SK-N-MC (cell line): ENCODE data around the gene NINL.

Source experiments
- DNase-seq: peaks from one replicate; pipeline ENCODE4 v3.0.0-alpha.2; 2011; ENCODE audit warnings: low read depth, low spot score
- H3K27ac ChIP-seq: fragments of 200-600 bp; sonication (generic); 2 replicates; pipeline ENCODE4 v1.5.1; 2016; ENCODE audit warnings: mixed run types
- H3K36me3 ChIP-seq: fragments of 200-600 bp; sonication (generic); 2 replicates; pipeline ENCODE4 v1.6.1; 2017; ENCODE audit warnings: antibody characterized with exemption, low read length, mixed read lengths; ENCODE audit not compliant: insufficient read depth
- H3K4me3 ChIP-seq: fragments of 200-600 bp; sonication (generic); 2 replicates; pipeline ENCODE4 v1.5.1; 2016
- H3K9ac ChIP-seq: fragments of 200-600 bp; sonication (generic); 2 replicates; pipeline ENCODE4 v1.8.0; 2017; ENCODE audit warnings: mixed run types, mixed read lengths; ENCODE audit not compliant: insufficient read length
- H3K9me3 ChIP-seq: fragments of 200-600 bp; sonication (generic); 2 replicates; pipeline ENCODE4 v1.6.1; 2017; ENCODE audit warnings: low read depth, mild to moderate bottlenecking, antibody characterized with exemption, low read length, moderate library complexity, mixed read lengths
- EZH2 ChIP-seq: fragments of 200-600 bp; sonication (generic); IDR thresholded peaks from one replicate; pipeline ENCODE4 v1.6.1; 2017; ENCODE audit warnings: antibody characterized with exemption
- FOXP2 ChIP-seq: optimal IDR thresholded peaks from 2 replicates; pipeline ENCODE3; 2011; ENCODE audit warnings: mild to moderate bottlenecking, moderate library complexity; ENCODE audit not compliant: insufficient read depth; ENCODE audit errors: extremely low read length, control extremely low read depth
- POLR2AphosphoS5 ChIP-seq: IDR thresholded peaks from 2 replicates; pipeline ENCODE4 v1.6.1; 2012; ENCODE audit warnings: mild to moderate bottlenecking, low read depth, low read length, borderline replicate concordance

Gene NINL

GRCh38 chr20:25521382-25521781, 63.9 kb downstream of the NINL start:
- Histone ChIP-seq H3K27ac (no peak overlapping the region), H3K4me3 (no peak overlapping the region), H3K9ac (no peak overlapping the region), H3K9me3 (peaks cover 8% of the 10 kb centered on the region; the same call in 1 of the 2 replicates), H3K36me3 (peaks cover 84% of the 10 kb centered on the region)
- no peak for DNase-seq
- TF ChIP-seq FOXP2 (no peak), POLR2AphosphoS5 (no peak), EZH2 (no peak)

GRCh38 chr20:25517124-25517523, 68.2 kb downstream of the NINL start:
- peaks cover 89% of the 10 kb centered on the region for H3K36me3 ChIP-seq
- H3K4me3 ChIP-seq, result no peak overlapping the region
- no peak for TF ChIP-seq EZH2
- TF ChIP-seq FOXP2, result no peak
- no peak for TF ChIP-seq POLR2AphosphoS5
- no peak overlapping the region for H3K9ac ChIP-seq
- peaks cover 20% of the 10 kb centered on the region for H3K9me3 ChIP-seq
- no peak for DNase-seq
- no peak overlapping the region for H3K27ac ChIP-seq

GRCh38 chr20:25514747-25515340, 70.5 kb downstream of the NINL start:
- Histone ChIP-seq H3K9me3 (peaks cover 12% of the 10 kb centered on the region; the same call in 1 of the 2 replicates), H3K4me3 (no peak overlapping the region), H3K36me3 (peaks cover 89% of the 10 kb centered on the region), H3K9ac (no peak overlapping the region), H3K27ac (no peak overlapping the region)
- no peak for DNase-seq
- no peak for TF ChIP-seq POLR2AphosphoS5
- TF ChIP-seq EZH2, result no peak
- no peak for TF ChIP-seq FOXP2

- TF ChIP-seq EZH2, result no peak
- no peak for TF ChIP-seq FOXP2
- no peak for TF ChIP-seq POLR2AphosphoS5
- no peak overlapping the region for H3K9ac ChIP-seq
- H3K36me3 ChIP-seq, result peaks cover 94% of the 10 kb centered on the region
- DNase-seq, result no peak
- no peak overlapping the region for H3K4me3 ChIP-seq
- peaks cover 12% of the 10 kb centered on the region; the same call in 1 of the 2 replicates for H3K9me3 ChIP-seq
- H3K27ac ChIP-seq, result no peak overlapping the region
Observed at GRCh38 chr20:25514195-25514594, 71.1 kb downstream of the NINL start.

- Histone ChIP-seq H3K27ac (no peak overlapping the region), H3K36me3 (peaks cover 93% of the 10 kb centered on the region), H3K9me3 (peaks cover 12% of the 10 kb centered on the region; the same call in 1 of the 2 replicates), H3K4me3 (no peak overlapping the region), H3K9ac (no peak overlapping the region)
- TF ChIP-seq POLR2AphosphoS5, result no peak
- DNase-seq, result no peak
Observed at GRCh38 chr20:25512709-25513108, 72.6 kb downstream of the NINL start.

- TF ChIP-seq EZH2, result no peak
- TF ChIP-seq POLR2AphosphoS5, result no peak
- TF ChIP-seq FOXP2, result no peak
Observed at GRCh38 chr20:25511183-25511582, 74.1 kb downstream of the NINL start.

GRCh38 chr20:25510721-25511120, 74.6 kb downstream of the NINL start:
- TF ChIP-seq POLR2AphosphoS5 (no peak), FOXP2 (no peak), EZH2 (no peak)
- no peak overlapping the region for H3K9ac ChIP-seq
- H3K36me3 ChIP-seq, result peaks cover 82% of the 10 kb centered on the region
- H3K9me3 ChIP-seq, result peaks cover 12% of the 10 kb centered on the region; the same call in 1 of the 2 replicates
- no peak overlapping the region for H3K4me3 ChIP-seq
- no peak for DNase-seq
- H3K27ac ChIP-seq, result no peak overlapping the region

More at GRCh38 chr20:25511183-25511582, 74.1 kb downstream of the NINL start:
- Histone ChIP-seq H3K9me3 (peaks cover 12% of the 10 kb centered on the region; the same call in 1 of the 2 replicates), H3K36me3 (peaks cover 87% of the 10 kb centered on the region), H3K27ac (no peak overlapping the region), H3K4me3 (no peak overlapping the region), H3K9ac (no peak overlapping the region)
- DNase-seq, result no peak

GRCh38 chr20:25510202-25510601, 75.1 kb downstream of the NINL start:
- Histone ChIP-seq H3K9me3 (peaks cover 8% of the 10 kb centered on the region; the same call in 1 of the 2 replicates), H3K27ac (no peak overlapping the region), H3K9ac (no peak overlapping the region), H3K4me3 (no peak overlapping the region), H3K36me3 (peaks cover 80% of the 10 kb centered on the region)
- TF ChIP-seq FOXP2, result no peak
- no peak for TF ChIP-seq EZH2
- no peak for TF ChIP-seq POLR2AphosphoS5
- DNase-seq, result no peak

- Histone ChIP-seq H3K9ac (no peak overlapping the region), H3K27ac (no peak overlapping the region), H3K9me3 (no peaks in the 10 kb centered on the region), H3K4me3 (no peak overlapping the region), H3K36me3 (peaks cover 77% of the 10 kb centered on the region)
- no peak for DNase-seq
- TF ChIP-seq EZH2 (no peak), POLR2AphosphoS5 (no peak), FOXP2 (no peak)
Observed at GRCh38 chr20:25509084-25509483, 76.2 kb downstream of the NINL start.
